NB4 (cell line): Measurements from ENCODE around the gene ARRB2.
A peak's percentile ranks its signal among the peaks of the same experiment; 100 is the strongest.

Experiments
- DNase-seq: peaks from one replicate; pipeline ENCODE4 v3.0.0; 2010; ENCODE audit warnings: low read depth
- H3K4me3 ChIP-seq: one replicate; pipeline ENCODE4 v1.5.1; 2011; ENCODE audit warnings: mild to moderate bottlenecking, low read depth, low read length, moderate library complexity
- MYC ChIP-seq: IDR thresholded peaks from 2 replicates; pipeline ENCODE4 v1.6.1; 2011; ENCODE audit warnings: low read depth, low read length
- POLR2A ChIP-seq: IDR thresholded peaks from 2 replicates; pipeline ENCODE4 v1.6.1; 2011; ENCODE audit warnings: mild to moderate bottlenecking; ENCODE audit not compliant: insufficient read length; ENCODE audit errors: extremely low read depth
- TF ChIP-seq, protein P1 (sequence below): IDR thresholded peaks from one replicate; pipeline ENCODE4 v1.5.1; 2012; ENCODE audit warnings: low read depth, low read length
- TF ChIP-seq, protein P2 (sequence below): IDR thresholded peaks from 2 replicates; pipeline ENCODE4 v1.6.1; 2011; ENCODE audit warnings: low read depth, low read length

ARRB2 gene

GRCh38 chr17:4739122-4740024, 28.9 kb downstream of the ARRB2 start, which contains the start of the genes CXCL16 and ZMYND15:
TSS of gene CXCL16 (minus strand) at chr17:4739928. CDS start at chr17:4739339, 589 bp downstream.
TSS of gene ZMYND15 (plus strand) at chr17:4739833. CDS start at chr17:4740549, 716 bp downstream.
- peak within 1 kb of the TSS; percentile 40 for H3K4me3 ChIP-seq
- peak; percentile 35 for DNase-seq
- no peak for TF ChIP-seq MYC

GRCh38 chr17:4740025-4740351, 29.6 kb downstream of the ARRB2 start:
- TF ChIP-seq, protein P1, sequence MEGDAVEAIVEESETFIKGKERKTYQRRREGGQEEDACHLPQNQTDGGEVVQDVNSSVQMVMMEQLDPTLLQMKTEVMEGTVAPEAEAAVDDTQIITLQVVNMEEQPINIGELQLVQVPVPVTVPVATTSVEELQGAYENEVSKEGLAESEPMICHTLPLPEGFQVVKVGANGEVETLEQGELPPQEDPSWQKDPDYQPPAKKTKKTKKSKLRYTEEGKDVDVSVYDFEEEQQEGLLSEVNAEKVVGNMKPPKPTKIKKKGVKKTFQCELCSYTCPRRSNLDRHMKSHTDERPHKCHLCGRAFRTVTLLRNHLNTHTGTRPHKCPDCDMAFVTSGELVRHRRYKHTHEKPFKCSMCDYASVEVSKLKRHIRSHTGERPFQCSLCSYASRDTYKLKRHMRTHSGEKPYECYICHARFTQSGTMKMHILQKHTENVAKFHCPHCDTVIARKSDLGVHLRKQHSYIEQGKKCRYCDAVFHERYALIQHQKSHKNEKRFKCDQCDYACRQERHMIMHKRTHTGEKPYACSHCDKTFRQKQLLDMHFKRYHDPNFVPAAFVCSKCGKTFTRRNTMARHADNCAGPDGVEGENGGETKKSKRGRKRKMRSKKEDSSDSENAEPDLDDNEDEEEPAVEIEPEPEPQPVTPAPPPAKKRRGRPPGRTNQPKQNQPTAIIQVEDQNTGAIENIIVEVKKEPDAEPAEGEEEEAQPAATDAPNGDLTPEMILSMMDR, result no peak
- TF ChIP-seq, protein P2, sequence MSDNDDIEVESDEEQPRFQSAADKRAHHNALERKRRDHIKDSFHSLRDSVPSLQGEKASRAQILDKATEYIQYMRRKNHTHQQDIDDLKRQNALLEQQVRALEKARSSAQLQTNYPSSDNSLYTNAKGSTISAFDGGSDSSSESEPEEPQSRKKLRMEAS, result no peak
- TF ChIP-seq MYC (no peak), POLR2A (no peak)
- DNase-seq, result no peak
- no peak overlapping the region for H3K4me3 ChIP-seq

- no peak for DNase-seq
- TF ChIP-seq POLR2A, result no peak
- TF ChIP-seq, protein P2, result no peak
- no peak overlapping the region for H3K4me3 ChIP-seq
Measured at GRCh38 chr17:4740584-4740983, 30.2 kb downstream of the ARRB2 start.

DNA sequence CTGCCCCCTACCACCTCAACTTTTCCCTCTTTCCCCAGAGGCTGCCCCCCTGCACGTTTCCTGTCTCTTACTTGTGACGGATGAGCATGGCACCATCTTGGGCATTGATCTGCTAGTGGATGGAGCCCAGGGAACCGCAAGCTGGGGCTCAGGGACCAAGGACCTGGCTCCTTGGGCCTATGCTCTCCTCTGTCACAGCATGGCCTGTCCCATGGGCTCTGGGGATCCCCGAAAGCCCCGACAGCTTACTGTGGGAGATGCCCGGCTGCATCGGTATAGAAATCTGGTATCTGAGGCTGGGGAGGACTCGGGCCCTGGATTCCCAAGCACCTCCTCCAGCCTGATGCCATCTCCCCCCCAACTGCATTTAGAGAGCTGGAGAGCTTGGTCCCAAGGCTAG, 31.1 kb downstream of the ARRB2 start:
- no peak for DNase-seq
- TF ChIP-seq POLR2A, result no peak
- TF ChIP-seq, protein P2, result no peak
- TF ChIP-seq MYC, result no peak
- TF ChIP-seq, protein P1, result no peak
- no peak overlapping the region for H3K4me3 ChIP-seq

GRCh38 chr17:4742133-4742532, 31.7 kb downstream of the ARRB2 start:
- TF ChIP-seq MYC (no peak), POLR2A (no peak)
- TF ChIP-seq, protein P2, result no peak
- TF ChIP-seq, protein P1, result no peak
- H3K4me3 ChIP-seq, result no peak overlapping the region
- no peak for DNase-seq

DNA sequence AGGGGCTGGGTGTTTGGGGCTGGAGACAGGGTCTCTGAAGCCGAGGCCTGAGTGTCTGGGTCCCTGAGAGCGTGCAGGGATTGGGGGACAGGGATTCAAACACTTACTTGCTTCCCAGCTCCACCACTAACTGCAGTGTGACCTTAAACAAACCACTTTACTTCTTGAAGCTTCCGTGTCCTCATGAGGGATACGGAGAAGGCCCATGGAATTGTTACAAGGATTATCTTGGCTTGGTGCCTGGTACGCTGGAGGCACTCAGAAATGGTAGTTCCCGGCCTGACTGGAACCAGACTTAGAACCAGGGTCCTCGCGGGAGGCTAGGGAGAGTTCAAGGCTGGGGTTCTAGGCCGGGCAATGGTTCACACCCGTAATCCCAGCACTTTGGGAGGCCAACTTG, 32.2 kb downstream of the ARRB2 start:
- TF ChIP-seq, protein P2, result no peak
- TF ChIP-seq MYC (no peak), POLR2A (no peak)
- TF ChIP-seq, protein P1, result no peak
- H3K4me3 ChIP-seq, result no peak overlapping the region
- DNase-seq, result no peak

- TF ChIP-seq, protein P2, result no peak
- TF ChIP-seq, protein P1, result no peak
- TF ChIP-seq MYC, result no peak
- TF ChIP-seq POLR2A, result no peak
- no peak for DNase-seq
- H3K4me3 ChIP-seq, result no peak overlapping the region
Measured at GRCh38 chr17:4743216-4743615, 32.8 kb downstream of the ARRB2 start.
